ENCODE measurements around the gene USP38.
"Not testable (repeated sequence)": the region's sequence is repeated elsewhere in the genome, so short reads cannot be mapped to it uniquely, and the experiment has no call there.

USP38 gene

GRCh38 chr4:143262838-143263237 lies 78.1 kb downstream of the USP38 start:
- DNase-seq (ENCODE audit: low read depth in 1 of 2, low spot score in 1 of 2): no peak

- not testable (repeated sequence) for DNase-seq (ENCODE audit: low read depth in 1 of 2, low spot score in 1 of 2)
These were observed 83.0 kb downstream of the USP38 start for GRCh38 chr4:143267690-143268089.

- DNase-seq (ENCODE audit: low read depth in 1 of 2, low spot score in 1 of 2): no peak
These were observed 85.6 kb downstream of the USP38 start for GRCh38 chr4:143270256-143270838.
